SJCRH30 (cell line): ENCODE results near the gene ALOX15. TPM values are rescaled to one million over a fixed set of nuclear protein-coding genes. Genes with fewer than 3 reads are reported as not detected.
"Not testable (repeated sequence)": the region's sequence is repeated elsewhere in the genome, so short reads cannot be mapped to it uniquely, and the experiment has no call there.

ENCODE experiments used
- DNase-seq, 2 experiments: peaks; one replicate each; pipeline ENCODE4 v3.0.0-alpha.2; 2015 to 2020
- H3K27ac ChIP-seq: fragments of 250-450 bp; sonication (Bioruptor Pico); 2 replicates; pipeline ENCODE4 v1.5.1; 2020; ENCODE audit warnings: mild to moderate bottlenecking, moderate library complexity
- H3K27me3 ChIP-seq: fragments of 250-450 bp; sonication (Bioruptor Pico); 2 replicates; pipeline ENCODE4 v1.5.1; 2020; ENCODE audit warnings: mild to moderate bottlenecking, moderate library complexity
- H3K36me3 ChIP-seq: fragments of 250-450 bp; sonication (Bioruptor Pico); 2 replicates; pipeline ENCODE4 v1.5.1; 2020; ENCODE audit warnings: mild to moderate bottlenecking, moderate library complexity
- H3K4me1 ChIP-seq: fragments of 250-450 bp; sonication (Bioruptor Pico); 2 replicates; pipeline ENCODE4 v1.5.1; 2020; ENCODE audit warnings: mild to moderate bottlenecking, moderate library complexity
- H3K4me3 ChIP-seq: fragments of 250-450 bp; sonication (Bioruptor Pico); 2 replicates; pipeline ENCODE4 v1.5.1; 2020; ENCODE audit warnings: mild to moderate bottlenecking, moderate library complexity
- H3K9me3 ChIP-seq: fragments of 250-450 bp; sonication (Bioruptor Pico); replicated peaks from 2 replicates; pipeline ENCODE4 v1.5.1; 2020; ENCODE audit warnings: mild to moderate bottlenecking, moderate library complexity
- total RNA-seq: library from RNA; depleted of rRNA; stranded (reverse); fragments of >200 nt; shearing (Covaris generic); gene quantifications from 2 replicates; pipeline ENCODE4 v1.2.3, GENCODE V29; 2014

Gene ALOX15
- total RNA-seq, 1 experiment from 2014 or later: 3.0 TPM

GRCh38 chr17:4596636-4597380, 44.7 kb downstream of the ALOX15 start:
- no peaks in the 10 kb centered on the region for H3K9me3 ChIP-seq
- H3K27me3 ChIP-seq: no peaks in the 10 kb centered on the region
- peaks cover 10% of the 10 kb centered on the region; the same call in 1 of the 2 replicates for H3K4me1 ChIP-seq
- no peak for DNase-seq
- H3K36me3 ChIP-seq: no peaks in the 10 kb centered on the region
- no peak overlapping the region for H3K27ac ChIP-seq
- H3K4me3 ChIP-seq: no peak overlapping the region

- H3K4me3 ChIP-seq, H3K36me3 ChIP-seq: not testable (repeated sequence)
- peaks cover 10% of the 10 kb centered on the region; the same call in 1 of the 2 replicates for H3K4me1 ChIP-seq
Measured at GRCh38 chr17:4595685-4596342, 45.7 kb downstream of the ALOX15 start.

GRCh38 chr17:4594931-4595684, 46.4 kb downstream of the ALOX15 start:
- Histone ChIP-seq H3K36me3 (no peaks in the 10 kb centered on the region), H3K27me3 (no peaks in the 10 kb centered on the region), H3K9me3 (no peaks in the 10 kb centered on the region), H3K4me1 (peaks cover 7% of the 10 kb centered on the region; the same call in 1 of the 2 replicates), H3K27ac (no peak overlapping the region), H3K4me3 (no peak overlapping the region)
- no peak for DNase-seq

More at GRCh38 chr17:4595685-4596342, 45.7 kb downstream of the ALOX15 start:
- H3K27ac ChIP-seq, DNase-seq, H3K9me3 ChIP-seq, H3K27me3 ChIP-seq: not testable (repeated sequence)

GRCh38 chr17:4594406-4594805, 47.1 kb downstream of the ALOX15 start:
- H3K27ac ChIP-seq: no peak overlapping the region
- DNase-seq: no peak
- H3K27me3 ChIP-seq: no peaks in the 10 kb centered on the region
- H3K4me1 ChIP-seq: no peaks in the 10 kb centered on the region
- H3K36me3 ChIP-seq: no peaks in the 10 kb centered on the region
- no peaks in the 10 kb centered on the region for H3K9me3 ChIP-seq
- no peak overlapping the region for H3K4me3 ChIP-seq

- Histone ChIP-seq H3K4me1 (no peaks in the 10 kb centered on the region), H3K36me3 (no peaks in the 10 kb centered on the region), H3K4me3 (no peak overlapping the region), H3K27ac (no peak overlapping the region), H3K9me3 (no peaks in the 10 kb centered on the region), H3K27me3 (no peaks in the 10 kb centered on the region)
- no peak for DNase-seq
Measured at GRCh38 chr17:4593021-4593421, 48.5 kb downstream of the ALOX15 start.

GRCh38 chr17:4592240-4593005, 49.1 kb downstream of the ALOX15 start:
- no peak overlapping the region for H3K27ac ChIP-seq
- no peaks in the 10 kb centered on the region for H3K9me3 ChIP-seq
- H3K4me3 ChIP-seq: no peak overlapping the region
- no peaks in the 10 kb centered on the region for H3K4me1 ChIP-seq
- no peaks in the 10 kb centered on the region for H3K27me3 ChIP-seq
- H3K36me3 ChIP-seq: no peaks in the 10 kb centered on the region
- no peak for DNase-seq

GRCh38 chr17:4591529-4591928, 49.9 kb downstream of the ALOX15 start:
- Histone ChIP-seq H3K36me3 (no peaks in the 10 kb centered on the region), H3K4me3 (no peak overlapping the region), H3K27me3 (no peaks in the 10 kb centered on the region), H3K9me3 (no peaks in the 10 kb centered on the region), H3K27ac (no peak overlapping the region), H3K4me1 (no peaks in the 10 kb centered on the region)
- DNase-seq: no peak

GRCh38 chr17:4590981-4591453, 50.5 kb downstream of the ALOX15 start:
- Histone ChIP-seq H3K27me3 (no peaks in the 10 kb centered on the region), H3K36me3 (no peaks in the 10 kb centered on the region), H3K4me3 (no peak overlapping the region), H3K9me3 (no peaks in the 10 kb centered on the region), H3K4me1 (no peaks in the 10 kb centered on the region), H3K27ac (no peak overlapping the region)
- DNase-seq: no peak

GRCh38 chr17:4590042-4590441, 51.4 kb downstream of the ALOX15 start:
- not testable (repeated sequence) for H3K36me3 ChIP-seq, DNase-seq, H3K27ac ChIP-seq, H3K4me1 ChIP-seq, H3K4me3 ChIP-seq, H3K9me3 ChIP-seq, H3K27me3 ChIP-seq

- Histone ChIP-seq H3K9me3 (no peaks in the 10 kb centered on the region), H3K4me1 (no peaks in the 10 kb centered on the region; the same call in 1 of the 2 replicates), H3K4me3 (no peak overlapping the region), H3K36me3 (no peaks in the 10 kb centered on the region), H3K27me3 (peaks cover 8% of the 10 kb centered on the region), H3K27ac (no peak overlapping the region)
- DNase-seq: no peak
Measured at GRCh38 chr17:4588898-4589625, 52.4 kb downstream of the ALOX15 start.

- Histone ChIP-seq H3K27me3 (peaks cover 13% of the 10 kb centered on the region), H3K4me1 (no peaks in the 10 kb centered on the region; the same call in 1 of the 2 replicates), H3K4me3 (no peak overlapping the region), H3K36me3 (no peaks in the 10 kb centered on the region), H3K27ac (no peak overlapping the region), H3K9me3 (no peaks in the 10 kb centered on the region)
- no peak for DNase-seq
Measured at GRCh38 chr17:4588391-4588790, 53.1 kb downstream of the ALOX15 start.

- no peak overlapping the region for H3K27ac ChIP-seq
- no peaks in the 10 kb centered on the region; the same call in 1 of the 2 replicates for H3K4me1 ChIP-seq
- H3K27me3 ChIP-seq: peaks cover 13% of the 10 kb centered on the region
- no peaks in the 10 kb centered on the region for H3K9me3 ChIP-seq
- H3K4me3 ChIP-seq: no peak overlapping the region
- peak in 1 of 2 experiments; percentile 30 for DNase-seq
- no peaks in the 10 kb centered on the region for H3K36me3 ChIP-seq
Measured at GRCh38 chr17:4587803-4588202, 53.7 kb downstream of the ALOX15 start.

- Histone ChIP-seq H3K36me3 (no peaks in the 10 kb centered on the region), H3K4me1 (no peaks in the 10 kb centered on the region; the same call in 1 of the 2 replicates), H3K27me3 (peaks cover 13% of the 10 kb centered on the region), H3K9me3 (no peaks in the 10 kb centered on the region), H3K27ac (no peak overlapping the region), H3K4me3 (no peak overlapping the region)
- no peak for DNase-seq
Measured at GRCh38 chr17:4587195-4587594, 54.3 kb downstream of the ALOX15 start.

- peaks cover 13% of the 10 kb centered on the region for H3K27me3 ChIP-seq
Measured at GRCh38 chr17:4586043-4586442, 55.4 kb downstream of the ALOX15 start.

More at GRCh38 chr17:4586043-4586442, 55.4 kb downstream of the ALOX15 start:
- Histone ChIP-seq H3K9me3 (no peaks in the 10 kb centered on the region), H3K4me3 (no peak overlapping the region), H3K27ac (no peak overlapping the region), H3K4me1 (no peaks in the 10 kb centered on the region; the same call in 1 of the 2 replicates), H3K36me3 (no peaks in the 10 kb centered on the region)
- DNase-seq: no peak
